ENCODE results near the gene DMTF1. TPM values are rescaled to one million over a fixed set of nuclear protein-coding genes. Genes with fewer than 3 reads are reported as not detected.

DMTF1 gene
- total and polyA plus RNA-seq, 2 donors (not counting 1 experiment from before 2014, with no cell fraction given), result 139 to 235 TPM

GRCh38 chr7:87131771-87132170, 20.5 kb upstream of the DMTF1 start:
- H3K9ac ChIP-seq (ENCODE audit: low read length), result no peak overlapping the region
- no peak overlapping the region for H3K4me2 ChIP-seq (replicated peaks; ENCODE audit: low read depth, low read length, poor library complexity, severe bottlenecking)
- no peaks in the 10 kb centered on the region for H4K20me1 ChIP-seq (ENCODE audit: control insufficient read depth, insufficient read depth, low read length, poor library complexity, severe bottlenecking)
- DNase-seq (no peak), ATAC-seq (ENCODE audit: low read depth) (no peak)
- no peak overlapping the region for H3K4me3 ChIP-seq (ENCODE audit: control extremely low read depth in 1 of 5, extremely low read depth in 1 of 5, insufficient read depth in 1 of 5, low read depth in 2 of 5, low read length in 4 of 5)
- Mint-ChIP-seq H3K9me3 (ENCODE audit: insufficient read depth) (no peaks in the 10 kb centered on the region), H3K4me3 (no peak overlapping the region), H3K27ac (no peak overlapping the region), H3K27me3 (no peaks in the 10 kb centered on the region), H3K4me1 (peaks cover 6% of the 10 kb centered on the region)
- H3K4me1 ChIP-seq (ENCODE audit: control insufficient read depth in 2 of 2, insufficient read depth in 2 of 2, low read length in 2 of 2), result peaks cover 0 to 5% of the 10 kb centered on the region in 2 donors
- intact Hi-C loops (cut with micrococcal nuclease), result no loop called here
- no peaks in the 10 kb centered on the region for H3K9me3 ChIP-seq (ENCODE audit: control extremely low read depth in 1 of 3, control insufficient read depth in 2 of 3, insufficient read depth in 1 of 3, low read length in 2 of 3)
- ChIA-PET POLR2A (no interaction called here), CTCF (no interaction called here)
- no peaks in the 10 kb centered on the region for H3K79me2 ChIP-seq (ENCODE audit: control insufficient read depth, insufficient read depth, low read length)
- no peaks in the 10 kb centered on the region for H3K36me3 ChIP-seq (replicated peaks in 1 of 2; ENCODE audit: control extremely low read depth in 1 of 2, control insufficient read depth in 1 of 2, extremely low read depth in 1 of 2, insufficient read depth in 2 of 2, low read length in 1 of 2)
- no peak overlapping the region for H3K27ac ChIP-seq (ENCODE audit: low read length in 2 of 2)
- no CpG with 5 or more reads among the region's 3 CpGs for WGBS (ENCODE audit: insufficient coverage)
- no peak for TF ChIP-seq EZH2 (IDR thresholded peaks at IDR 0.05; ENCODE audit: borderline replicate concordance, insufficient read depth, low read depth, low read length, poor library complexity, severe bottlenecking)
- no peak for TF ChIP-seq CTCF (IDR thresholded peaks at IDR 0.05)
- H2AFZ ChIP-seq (ENCODE audit: insufficient read depth, low read depth, low read length, poor library complexity, severe bottlenecking), result no peak overlapping the region
- H3K27me3 ChIP-seq (replicated peaks in 1 of 4; ENCODE audit: control extremely low read depth in 1 of 4, control insufficient read depth in 3 of 4, insufficient read depth in 4 of 4, low read length in 3 of 4), result no peaks in the 10 kb centered on the region

GRCh38 chr7:87137271-87137670, 15.0 kb upstream of the DMTF1 start:
- Histone ChIP-seq H2AFZ (ENCODE audit: insufficient read depth, low read depth, low read length, poor library complexity, severe bottlenecking) (no peak overlapping the region), H3K9ac (ENCODE audit: low read length) (no peak overlapping the region), H3K4me3 (ENCODE audit: control extremely low read depth in 1 of 5, extremely low read depth in 1 of 5, insufficient read depth in 1 of 5, low read depth in 2 of 5, low read length in 4 of 5) (no peak overlapping the region), H3K4me2 (replicated peaks; ENCODE audit: low read depth, low read length, poor library complexity, severe bottlenecking) (no peak overlapping the region), H3K27me3 (replicated peaks in 1 of 4; ENCODE audit: control extremely low read depth in 1 of 4, control insufficient read depth in 3 of 4, insufficient read depth in 4 of 4, low read length in 3 of 4) (peaks cover 0 to 2% (median 0%) of the 10 kb centered on the region in 4 experiments), H3K4me1 (ENCODE audit: control insufficient read depth in 2 of 2, insufficient read depth in 2 of 2, low read length in 2 of 2) (peaks cover 0 to 5% of the 10 kb centered on the region in 2 donors), H3K36me3 (replicated peaks in 1 of 2; ENCODE audit: control extremely low read depth in 1 of 2, control insufficient read depth in 1 of 2, extremely low read depth in 1 of 2, insufficient read depth in 2 of 2, low read length in 1 of 2) (no peaks in the 10 kb centered on the region), H4K20me1 (ENCODE audit: control insufficient read depth, insufficient read depth, low read length, poor library complexity, severe bottlenecking) (no peaks in the 10 kb centered on the region), H3K27ac (ENCODE audit: low read length in 2 of 2) (no peak overlapping the region), H3K9me3 (ENCODE audit: control extremely low read depth in 1 of 3, control insufficient read depth in 2 of 3, insufficient read depth in 1 of 3, low read length in 2 of 3) (no peaks in the 10 kb centered on the region), H3K79me2 (ENCODE audit: control insufficient read depth, insufficient read depth, low read length) (no peaks in the 10 kb centered on the region)
- no peak for ATAC-seq (ENCODE audit: low read depth)
- CTCF ChIA-PET, result interaction anchor here (1.1 kb wide), 2 partner anchors 9 to 11 kb away, joined by 3 to 4 read pairs; no protein-coding TSS in a partner anchor
- POLR2A ChIA-PET, result no interaction called here
- Mint-ChIP-seq H3K4me3 (no peak overlapping the region), H3K27ac (no peak overlapping the region), H3K9me3 (ENCODE audit: insufficient read depth) (no peaks in the 10 kb centered on the region), H3K4me1 (peaks cover 6% of the 10 kb centered on the region), H3K27me3 (peaks cover 4% of the 10 kb centered on the region)
- TF ChIP-seq CTCF (IDR thresholded peaks at IDR 0.05) (no peak), EZH2 (IDR thresholded peaks at IDR 0.05; ENCODE audit: borderline replicate concordance, insufficient read depth, low read depth, low read length, poor library complexity, severe bottlenecking) (no peak)
- intact Hi-C loops (cut with micrococcal nuclease), result no loop called here
- DNase-seq, result no peak
